Muscle of arm (tissue), 12 donors: ENCODE data around the gene CHMP2B. TPM values are rescaled to one million over a fixed set of nuclear protein-coding genes. Genes with fewer than 3 reads are reported as not detected.
"Not testable (repeated sequence)": the region's sequence is repeated elsewhere in the genome, so short reads cannot be mapped to it uniquely, and the experiment has no call there.

Experiments used
- DNase-seq: peaks from one replicate; pipeline ENCODE4 v3.0.0-alpha.2; 2013
- polyA plus RNA-seq, 12 donors: library from polyadenylated mRNA; unstranded; fragments of 120-200 nt; gene quantifications; one replicate each; pipeline ENCODE4 v1.2.1, GENCODE V29; 2013; ENCODE audit not compliant: insufficient read length in 12 of 12

The CHMP2B gene
- polyA plus RNA-seq, 12 donors, result 23.3 to 39.6 (median 29.2) TPM; not detected in 1

GRCh38 chr3:87305031-87305430 lies 77.9 kb downstream of the CHMP2B start:
- DNase-seq, result not testable (repeated sequence)

Other genes with a start within 250 kb of the CHMP2B start
- gene VGLL3, start 236.2 kb upstream of the CHMP2B start, polyA plus RNA-seq, result 10 to 100 TPM in 11 of 12 donors, not detected in 1; 29.8 to 55.0 (median 34.4) TPM
- under 1 TPM in 1 of 12 donors, not detected in 11; 0.10 TPM for gene POU1F1, start 49.3 kb downstream of the CHMP2B start, polyA plus RNA-seq